T-cell (primary cell): ENCODE measurements around the gene ULK4. TPM values are rescaled to one million over a fixed set of nuclear protein-coding genes. Genes with fewer than 3 reads are reported as not detected.

Source experiments
- ATAC-seq, 4 experiments: fragments of 200-7000 bp in 3 of 4; fragments of 150-1000 bp in 1 of 4; cut with Tn5 transposase; replicated peaks in 1 of 4; 1 replicate in 3 of 4; 2 replicates in 1 of 4; pipeline ENCODE4 v1.10.0; 2021; ENCODE audit warnings: moderate library complexity in 3 of 4, mild to moderate bottlenecking in 2 of 4, moderate number of reproducible peaks in 1 of 4
- CTCF ChIA-PET, 2 donors: fragments of 300-600 bp; sonication (Branson Sonifier 250); formaldehyde crosslinking; loops; one replicate each; lab custom pipeline; 2022; ENCODE audit warnings: antibody characterized with exemption in 2 of 2; lab: Charles Lee
- POLR2A ChIA-PET, 2 donors: fragments of 300-600 bp; sonication (Branson Sonifier 250); formaldehyde crosslinking; loops; one replicate each; lab custom pipeline; 2022; ENCODE audit warnings: antibody characterized with exemption in 2 of 2; lab: Charles Lee
- DNase-seq, 35 experiments: peaks; one replicate each; pipeline versions ENCODE4 v3.0.0 to v3.0.0-alpha.2; 2013 to 2023
- H3K27ac ChIP-seq: one replicate; pipeline ENCODE4 v1.5.1; 2013; ENCODE audit warnings: low read length
- H3K27me3 ChIP-seq, 2 experiments: replicated peaks in 1 of 2; 1 replicate in 1 of 2; 2 replicates in 1 of 2; pipeline versions ENCODE4 v1.6.1 to v1.7.0; 2013; ENCODE audit warnings: low read length in 1 of 2, mixed read lengths in 1 of 2; ENCODE audit not compliant: control insufficient read depth in 2 of 2, insufficient read depth in 2 of 2; ENCODE audit errors: extremely low read depth in 1 of 2
- H3K36me3 ChIP-seq, 2 donors: 1 replicate in 1 of 2; 2 replicates in 1 of 2; pipeline versions ENCODE4 v1.6.1 to v1.7.0; 2013; ENCODE audit warnings: low read length in 1 of 2; ENCODE audit not compliant: control insufficient read depth in 2 of 2, insufficient read depth in 1 of 2; ENCODE audit errors: extremely low read depth in 1 of 2
- H3K4me1 ChIP-seq, 2 experiments: 1 replicate in 1 of 2; 2 replicates in 1 of 2; pipeline versions ENCODE4 v1.6.1 to v1.7.0; 2013; ENCODE audit warnings: low read length in 2 of 2, mixed read lengths in 1 of 2; ENCODE audit not compliant: insufficient read depth in 2 of 2, control insufficient read depth in 1 of 2; ENCODE audit errors: extremely low read depth in 1 of 2
- H3K4me3 ChIP-seq, 2 donors: 1 replicate in 1 of 2; 2 replicates in 1 of 2; pipeline versions ENCODE4 v1.5.1 to v1.7.0; 2013; ENCODE audit warnings: mild to moderate bottlenecking in 2 of 2, low read length in 1 of 2, moderate library complexity in 1 of 2; ENCODE audit not compliant: control insufficient read depth in 1 of 2; ENCODE audit errors: extremely low read depth in 1 of 2
- H3K9me3 ChIP-seq: 2 replicates; pipeline ENCODE4 v1.7.0; 2013
- H3K27ac Mint-ChIP-seq, 2 donors: one replicate each; pipeline ENCODE4 v1.8.0; 2020 to 2021; ENCODE audit warnings: mild to moderate bottlenecking in 2 of 2, mixed read lengths in 2 of 2
- H3K27me3 Mint-ChIP-seq, 2 donors: one replicate each; pipeline ENCODE4 v1.8.0; 2021 to 2022; ENCODE audit warnings: mixed read lengths in 2 of 2
- H3K36me3 Mint-ChIP-seq: one replicate; pipeline ENCODE4 v1.8.0; 2021; ENCODE audit warnings: mixed read lengths
- H3K4me1 Mint-ChIP-seq, 3 donors: one replicate each; pipeline ENCODE4 v1.8.0; 2020 to 2022; ENCODE audit warnings: mixed read lengths in 3 of 3, mild to moderate bottlenecking in 1 of 3
- H3K4me3 Mint-ChIP-seq, 3 donors: one replicate each; pipeline ENCODE4 v1.8.0; 2020 to 2022; ENCODE audit warnings: mild to moderate bottlenecking in 3 of 3, mixed read lengths in 3 of 3, moderate library complexity in 3 of 3
- H3K9me3 Mint-ChIP-seq, 3 donors: one replicate each; pipeline ENCODE4 v1.8.0; 2020 to 2022; ENCODE audit warnings: mixed read lengths in 3 of 3
- WGBS: methylation state at CpG from one replicate; pipeline ENCODE4 v1.1.5; 2013; ENCODE audit warnings: missing lambda C conversion rate; ENCODE audit not compliant: insufficient coverage; 5-methylcytosine and 5-hydroxymethylcytosine counted together
- total RNA-seq, 35 experiments: library from RNA in 6 of 35; stranded (reverse) in 6 of 35; fragments of 120-200 nt in 1 of 35; gene quantifications; one replicate each; pipeline versions ENCODE4 v1.2.1 to v1.2.4 and lab custom pipeline; 2013 to 2026

Gene ULK4
- total RNA-seq, 5 donors from 2014 or later (not counting 1 experiment from before 2014, with no cell fraction given): 17.5 to 28.2 (median 19.7) TPM

DNA sequence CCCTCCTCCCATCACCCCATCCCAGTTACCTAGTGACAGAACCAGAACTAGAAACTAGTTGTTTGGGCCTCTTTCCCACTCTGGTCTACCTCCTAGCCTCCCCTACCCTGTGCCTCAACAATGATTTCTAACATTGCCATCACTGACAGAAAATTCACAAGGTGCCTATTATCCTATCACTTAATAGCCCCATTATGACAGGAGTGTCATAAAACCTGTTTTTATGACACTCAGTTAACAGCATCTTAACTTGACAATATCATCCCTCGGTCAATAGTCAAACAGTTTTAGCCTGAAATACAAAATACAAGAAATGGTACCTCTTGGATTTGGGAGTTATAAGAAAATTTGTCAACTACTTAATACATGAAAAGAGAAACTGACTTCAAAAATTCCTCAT, 46.5 kb downstream of the ULK4 start:
- DNase-seq (no peak), ATAC-seq (no peak)
- no peaks in the 10 kb centered on the region for H3K9me3 ChIP-seq
- Mint-ChIP-seq H3K27me3 (no peaks in the 10 kb centered on the region), H3K36me3 (peaks cover 21% of the 10 kb centered on the region), H3K4me3 (no peak overlapping the region), H3K9me3 (no peaks in the 10 kb centered on the region), H3K27ac (no peak overlapping the region), H3K4me1 (no peaks in the 10 kb centered on the region)
- no peaks in the 10 kb centered on the region for H3K27me3 ChIP-seq
- WGBS: no CpG with 5 or more reads among the region's 1 CpG
- H3K4me1 ChIP-seq: no peaks in the 10 kb centered on the region
- no peak overlapping the region for H3K4me3 ChIP-seq
- H3K36me3 ChIP-seq: peaks cover 0 to 5% of the 10 kb centered on the region in 2 donors
- POLR2A ChIA-PET: interaction anchor here in 1 of 2 donors (0.6 kb wide), 1 partner anchor 106 kb away, joined by 3 read pairs; no protein-coding TSS in a partner anchor
- H3K27ac ChIP-seq: no peak overlapping the region
- CTCF ChIA-PET: interaction anchor here in 1 of 2 donors (0.7 kb wide), 1 partner anchor 278 kb away, joined by 3 read pairs; no protein-coding TSS in a partner anchor

DNA sequence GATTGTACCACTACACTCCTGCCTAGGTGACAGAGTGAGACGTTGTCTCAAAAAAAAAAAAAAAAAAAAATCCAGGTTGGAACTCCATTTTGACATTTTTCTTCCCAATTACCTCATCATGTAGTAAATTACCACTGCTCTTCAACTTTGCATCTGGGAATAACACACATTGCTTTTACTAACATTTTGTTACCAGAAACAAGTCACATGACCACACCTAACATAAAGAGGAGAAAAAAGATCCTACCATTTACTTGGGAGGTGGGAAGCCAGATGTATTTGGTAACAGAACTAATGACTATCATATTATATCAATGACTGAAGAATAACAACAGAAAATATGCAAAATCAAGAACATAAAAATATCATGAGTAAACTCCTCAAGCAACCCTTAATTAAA, 49.6 kb downstream of the ULK4 start:
- no peaks in the 10 kb centered on the region for H3K4me1 Mint-ChIP-seq
- Histone ChIP-seq H3K27me3 (no peaks in the 10 kb centered on the region), H3K4me3 (no peak overlapping the region), H3K27ac (no peak overlapping the region), H3K4me1 (no peaks in the 10 kb centered on the region), H3K9me3 (no peaks in the 10 kb centered on the region), H3K36me3 (peaks cover 2 to 10% of the 10 kb centered on the region in 2 donors)
- CTCF ChIA-PET: no interaction called here
- no CpG with 5 or more reads among the region's 1 CpG for WGBS
- POLR2A ChIA-PET: interaction anchor here in 1 of 2 donors (0.7 kb wide), 1 partner anchor 1453 kb away, joined by 12 read pairs; no protein-coding TSS in a partner anchor
- DNase-seq: no peak
- H3K4me3 Mint-ChIP-seq: no peak overlapping the region
- no peak overlapping the region for H3K27ac Mint-ChIP-seq
- no peaks in the 10 kb centered on the region for H3K27me3 Mint-ChIP-seq
- H3K36me3 Mint-ChIP-seq: peaks cover 18% of the 10 kb centered on the region
- ATAC-seq: no peak
- H3K9me3 Mint-ChIP-seq: no peaks in the 10 kb centered on the region

DNA sequence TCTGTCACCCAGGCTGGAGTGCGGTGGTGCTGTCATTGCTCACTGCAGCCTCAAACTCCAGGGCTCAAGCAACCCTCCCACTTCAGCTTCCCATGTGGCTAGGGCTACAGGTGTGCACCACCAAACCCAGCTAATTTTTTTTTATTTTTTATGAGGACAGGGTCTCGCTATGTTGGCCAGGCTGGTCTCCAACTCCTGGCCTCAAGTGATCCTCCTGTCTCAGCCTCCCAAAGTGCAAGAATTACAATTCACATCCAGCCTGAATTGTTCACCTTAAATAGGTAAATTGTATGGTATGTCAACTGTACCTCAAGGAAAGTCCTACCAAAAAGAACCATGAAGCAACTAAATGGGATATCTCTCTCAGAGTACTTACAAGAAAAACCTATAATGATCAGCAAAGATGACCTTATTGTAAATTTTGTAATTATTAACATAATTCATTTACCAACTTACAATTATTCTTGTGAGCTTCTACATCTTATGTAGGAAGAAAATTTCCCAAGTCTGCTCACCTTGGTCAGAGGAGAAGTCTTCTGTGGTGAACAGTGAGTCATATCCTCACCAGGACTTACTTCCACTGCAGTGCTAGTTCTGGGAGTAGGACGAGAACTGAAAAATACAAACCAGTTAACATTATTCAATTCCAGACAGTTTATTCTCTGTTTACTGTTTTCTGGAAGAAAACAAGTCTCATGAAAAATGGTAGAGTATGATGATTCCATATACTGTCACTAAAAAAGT, 54.4 kb downstream of the ULK4 start:
- Histone ChIP-seq H3K4me1 (no peaks in the 10 kb centered on the region), H3K36me3 (peaks cover 6 to 18% of the 10 kb centered on the region in 2 donors), H3K9me3 (no peaks in the 10 kb centered on the region), H3K4me3 (no peak overlapping the region), H3K27ac (no peak overlapping the region), H3K27me3 (no peaks in the 10 kb centered on the region)
- DNase-seq (no peak), ATAC-seq (no peak)
- CTCF ChIA-PET: no interaction called here
- Mint-ChIP-seq H3K4me1 (no peaks in the 10 kb centered on the region), H3K27ac (no peak overlapping the region), H3K36me3 (peaks cover 31% of the 10 kb centered on the region), H3K27me3 (no peaks in the 10 kb centered on the region), H3K4me3 (no peak overlapping the region), H3K9me3 (no peaks in the 10 kb centered on the region)
- 100% methylated on average over 1 of the region's 3 CpGs for WGBS
- POLR2A ChIA-PET: no interaction called here

DNA sequence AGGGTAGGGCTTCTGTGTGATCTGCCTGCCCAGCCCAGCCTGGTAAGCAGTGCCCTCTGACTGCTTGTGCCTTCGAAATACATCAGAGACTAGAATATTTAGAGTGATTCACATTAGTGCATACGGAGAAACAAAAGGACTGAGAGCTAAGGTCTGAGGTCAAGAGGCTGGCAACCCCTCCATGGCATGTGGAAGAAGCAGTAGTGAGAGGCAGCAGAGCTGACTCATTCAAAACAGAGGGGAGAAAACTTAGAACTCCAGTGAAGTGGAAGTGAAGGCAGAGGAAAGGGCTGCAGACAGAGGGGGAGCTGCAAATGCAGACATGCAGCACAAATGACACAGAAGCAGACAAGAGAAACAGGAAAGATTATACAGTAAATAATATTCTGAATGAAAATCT, 61.6 kb downstream of the ULK4 start:
- Mint-ChIP-seq H3K4me3 (no peak overlapping the region), H3K4me1 (no peaks in the 10 kb centered on the region), H3K9me3 (no peaks in the 10 kb centered on the region), H3K27ac (no peak overlapping the region), H3K36me3 (peaks cover 40% of the 10 kb centered on the region), H3K27me3 (no peaks in the 10 kb centered on the region)
- Histone ChIP-seq H3K36me3 (peaks cover 0 to 17% of the 10 kb centered on the region in 2 donors), H3K4me3 (no peak overlapping the region), H3K27me3 (no peaks in the 10 kb centered on the region), H3K9me3 (no peaks in the 10 kb centered on the region), H3K27ac (no peak overlapping the region), H3K4me1 (no peaks in the 10 kb centered on the region)
- CTCF ChIA-PET: interaction anchor here in 1 of 2 donors (1.2 kb wide), 1 partner anchor 199 kb away, joined by 5 read pairs; no protein-coding TSS in a partner anchor
- no peak for DNase-seq
- 87% methylated on average over 2 of the region's 2 CpGs for WGBS
- no peak for ATAC-seq
- POLR2A ChIA-PET: no interaction called here

DNA sequence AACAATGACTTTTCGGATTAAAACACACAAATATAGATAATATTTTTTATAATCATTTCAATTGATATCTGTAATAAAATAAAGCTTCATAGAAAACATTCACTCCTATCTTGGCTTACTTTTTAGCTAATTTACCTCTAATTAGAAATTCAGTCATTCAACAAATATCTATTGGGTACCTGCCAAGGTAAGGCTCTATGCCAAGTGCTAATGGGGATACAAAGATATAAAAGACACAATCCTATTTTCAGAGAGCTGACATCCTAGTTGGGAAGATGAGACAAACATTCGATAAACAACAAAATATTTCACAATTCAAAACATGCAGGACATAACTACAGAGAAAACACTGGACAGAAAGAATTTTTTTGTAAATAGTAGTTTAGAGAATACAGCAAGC, 63.3 kb downstream of the ULK4 start:
- Histone ChIP-seq H3K36me3 (peaks cover 0 to 17% of the 10 kb centered on the region in 2 donors), H3K27ac (no peak overlapping the region), H3K9me3 (no peaks in the 10 kb centered on the region), H3K4me1 (no peaks in the 10 kb centered on the region), H3K4me3 (no peak overlapping the region), H3K27me3 (no peaks in the 10 kb centered on the region)
- ATAC-seq (no peak), DNase-seq (no peak)
- POLR2A ChIA-PET: interaction anchor here in 1 of 2 donors (0.6 kb wide), 1 partner anchor 1440 kb away, joined by 3 read pairs; no protein-coding TSS in a partner anchor
- WGBS: no CpG with 5 or more reads among the region's 2 CpGs
- Mint-ChIP-seq H3K4me3 (no peak overlapping the region), H3K36me3 (peaks cover 40% of the 10 kb centered on the region), H3K27me3 (no peaks in the 10 kb centered on the region), H3K27ac (no peak overlapping the region), H3K4me1 (no peaks in the 10 kb centered on the region), H3K9me3 (no peaks in the 10 kb centered on the region)
- CTCF ChIA-PET: interaction anchor here in 1 of 2 donors (0.6 kb wide), 1 partner anchor 295 kb away, joined by 3 read pairs; no protein-coding TSS in a partner anchor

DNA sequence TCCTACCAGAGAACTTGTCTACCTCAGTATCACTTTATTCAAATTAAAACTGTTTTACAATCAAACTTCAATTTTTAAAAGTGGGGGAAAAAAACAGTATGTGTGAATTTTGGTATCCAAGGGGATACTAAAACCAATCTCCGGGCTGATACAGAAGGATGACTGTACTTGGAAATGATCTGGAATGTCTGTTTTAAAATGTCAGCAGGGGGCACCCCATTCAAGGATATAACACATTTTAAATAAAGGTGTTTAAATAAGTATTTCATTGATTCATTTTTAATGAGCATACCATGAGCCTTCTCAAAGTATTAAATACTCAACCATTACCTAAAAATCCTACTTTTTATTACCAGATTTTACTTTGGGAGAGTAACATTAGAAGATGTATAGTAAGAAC, 67.9 kb downstream of the ULK4 start:
- no peak overlapping the region for H3K27ac Mint-ChIP-seq
- Histone ChIP-seq H3K27ac (no peak overlapping the region), H3K36me3 (peaks cover 0 to 16% of the 10 kb centered on the region in 2 donors), H3K4me1 (no peaks in the 10 kb centered on the region), H3K9me3 (peaks cover 3% of the 10 kb centered on the region), H3K4me3 (no peak overlapping the region), H3K27me3 (no peaks in the 10 kb centered on the region)
- peaks cover 49% of the 10 kb centered on the region for H3K36me3 Mint-ChIP-seq
- H3K9me3 Mint-ChIP-seq: peaks cover 4 to 10% (median 9%) of the 10 kb centered on the region in 3 donors
- no peaks in the 10 kb centered on the region for H3K27me3 Mint-ChIP-seq
- ATAC-seq (no peak), DNase-seq (peak in 7 of 35 experiments; percentile 3 to 59 (median 4))
- POLR2A ChIA-PET: no interaction called here
- CTCF ChIA-PET: interaction anchor here (1.0 to 1.7 kb wide), 3 partner anchors 205 to 206 kb away, joined by 3 to 10 read pairs (median 4); no protein-coding TSS in a partner anchor
- no peaks in the 10 kb centered on the region for H3K4me1 Mint-ChIP-seq
- no CpG with 5 or more reads among the region's 1 CpG for WGBS
- no peak overlapping the region for H3K4me3 Mint-ChIP-seq
